Measurements from ENCODE around the gene TTLL10.
"Not testable (repeated sequence)": the region's sequence is repeated elsewhere in the genome, so short reads cannot be mapped to it uniquely, and the experiment has no call there.

TTLL10 gene

GRCh38 chr1:1141911-1142250 lies 31.8 kb upstream of the TTLL10 start:
- no peak for DNase-seq

GRCh38 chr1:1142352-1142751 lies 31.3 kb upstream of the TTLL10 start:
- not testable (repeated sequence) for DNase-seq

- DNase-seq, result no peak
These were observed 30.8 kb upstream of the TTLL10 start for GRCh38 chr1:1142844-1143243.

DNA sequence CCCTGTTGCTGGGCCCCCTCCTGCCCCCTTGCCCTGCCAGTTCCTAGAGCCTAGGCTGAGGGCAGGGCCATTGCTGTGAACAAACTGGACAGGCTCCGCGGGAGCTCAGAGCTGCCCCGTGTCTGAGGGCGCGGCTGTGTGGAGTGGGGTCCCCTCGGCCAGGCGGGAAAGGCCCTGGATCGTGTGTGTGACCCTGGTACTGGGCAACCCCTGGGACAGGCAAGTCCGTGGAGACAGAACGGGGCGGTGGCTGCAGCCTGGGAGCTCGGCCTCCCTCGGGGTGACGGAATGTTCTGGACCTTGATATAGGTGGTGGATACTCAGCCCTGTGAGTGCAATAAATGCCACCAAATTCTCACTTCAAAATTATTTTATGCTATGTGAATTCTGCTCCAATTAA lies 30.0 kb upstream of the TTLL10 start:
- DNase-seq, result no peak

DNA sequence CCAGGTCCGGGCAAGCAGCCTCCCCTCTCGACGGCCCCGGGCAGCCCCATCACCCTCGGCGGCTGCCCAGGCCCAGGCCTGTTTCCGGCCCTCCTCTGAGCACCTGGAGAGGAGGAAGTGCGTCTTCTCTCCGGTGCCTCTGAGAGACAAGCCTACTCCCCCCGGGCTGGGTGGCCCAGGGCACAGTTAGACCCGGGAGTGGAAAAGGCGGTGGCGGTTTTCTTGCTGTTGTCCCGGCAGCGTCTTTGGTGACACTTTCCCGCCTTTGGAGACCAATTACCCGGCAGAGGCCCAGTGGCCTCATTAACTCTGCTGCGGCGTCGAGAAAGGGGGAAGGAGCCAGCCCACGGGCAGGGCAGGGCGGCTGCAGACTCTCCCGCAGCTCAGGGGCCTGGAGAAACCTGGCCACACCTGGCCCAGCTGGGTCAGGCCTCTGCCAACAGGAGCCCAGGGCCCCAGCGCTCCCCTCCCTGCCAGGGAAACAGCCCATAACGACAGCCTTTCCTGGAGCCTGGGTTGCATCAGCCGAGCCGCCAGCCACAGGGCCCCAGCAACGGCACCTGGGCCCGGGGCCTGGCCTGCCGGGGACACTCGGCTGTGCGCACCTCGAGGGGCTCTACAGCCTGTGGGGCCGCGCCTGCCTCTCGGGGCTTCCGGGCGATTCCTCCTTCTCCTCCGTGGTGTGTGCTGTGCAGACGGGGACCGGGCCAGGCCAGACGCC lies 29.4 kb upstream of the TTLL10 start:
- DNase-seq, result peak; percentile 64

- DNase-seq, result no peak
These were observed 28.7 kb upstream of the TTLL10 start for GRCh38 chr1:1144843-1145546.

- DNase-seq, result no peak
These were observed 28.1 kb upstream of the TTLL10 start for GRCh38 chr1:1145547-1145914.

DNA sequence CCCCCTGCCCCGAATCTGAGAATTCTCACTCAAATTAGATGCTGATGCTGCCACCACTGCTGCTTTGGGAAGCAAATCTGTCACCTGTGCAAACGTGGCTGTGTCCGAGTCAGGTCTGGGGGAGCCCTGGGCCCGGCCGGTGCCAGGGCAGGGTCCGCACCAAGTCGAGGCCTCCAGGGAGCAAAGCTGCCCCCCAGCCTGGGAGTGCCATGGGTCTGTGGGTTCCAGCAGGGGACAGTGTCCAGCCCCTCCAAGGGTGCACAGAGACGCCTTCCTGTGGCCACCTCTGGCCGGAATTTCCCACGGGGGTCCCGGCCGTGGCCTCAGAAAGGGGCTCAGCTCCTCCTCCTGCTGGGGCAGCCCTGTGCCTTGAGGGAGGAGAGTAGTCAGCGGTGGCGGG lies 27.7 kb upstream of the TTLL10 start:
- DNase-seq, result no peak

GRCh38 chr1:1146596-1146995 lies 27.1 kb upstream of the TTLL10 start:
- no peak for DNase-seq

GRCh38 chr1:1148061-1148460 lies 25.6 kb upstream of the TTLL10 start:
- no peak for DNase-seq

DNA sequence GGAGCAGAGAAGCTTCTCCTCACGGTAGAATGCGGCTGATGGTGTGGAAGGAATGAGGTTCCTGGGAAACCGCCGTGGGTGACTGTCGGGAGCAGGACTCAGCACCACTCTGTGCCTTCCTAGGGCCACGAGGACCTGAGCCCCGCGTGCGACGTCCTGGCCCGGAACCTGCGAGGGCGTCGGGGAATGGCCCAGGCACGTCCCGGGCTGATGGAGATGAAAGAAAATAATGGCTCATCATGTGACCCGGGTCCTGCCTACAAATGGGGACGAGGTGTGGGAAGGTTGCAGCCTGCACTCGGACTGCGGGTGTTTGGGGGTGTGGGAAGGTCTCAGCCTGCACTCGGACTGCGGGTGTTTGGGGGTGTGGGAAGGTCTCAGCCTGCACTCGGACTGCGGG lies 25.1 kb upstream of the TTLL10 start:
- DNase-seq, result no peak

- no peak for DNase-seq
These were observed 24.3 kb upstream of the TTLL10 start for GRCh38 chr1:1149416-1149815.

- no peak for DNase-seq
These were observed 23.6 kb upstream of the TTLL10 start for GRCh38 chr1:1150100-1150499.

GRCh38 chr1:1151306-1151705 lies 22.4 kb upstream of the TTLL10 start:
- DNase-seq, result no peak

GRCh38 chr1:1152431-1152830 lies 21.2 kb upstream of the TTLL10 start:
- DNase-seq, result not testable (repeated sequence)

- not testable (repeated sequence) for DNase-seq
These were observed 20.5 kb upstream of the TTLL10 start for GRCh38 chr1:1153215-1153614.

GRCh38 chr1:1153874-1154273 lies 19.8 kb upstream of the TTLL10 start:
- DNase-seq, result no peak

DNA sequence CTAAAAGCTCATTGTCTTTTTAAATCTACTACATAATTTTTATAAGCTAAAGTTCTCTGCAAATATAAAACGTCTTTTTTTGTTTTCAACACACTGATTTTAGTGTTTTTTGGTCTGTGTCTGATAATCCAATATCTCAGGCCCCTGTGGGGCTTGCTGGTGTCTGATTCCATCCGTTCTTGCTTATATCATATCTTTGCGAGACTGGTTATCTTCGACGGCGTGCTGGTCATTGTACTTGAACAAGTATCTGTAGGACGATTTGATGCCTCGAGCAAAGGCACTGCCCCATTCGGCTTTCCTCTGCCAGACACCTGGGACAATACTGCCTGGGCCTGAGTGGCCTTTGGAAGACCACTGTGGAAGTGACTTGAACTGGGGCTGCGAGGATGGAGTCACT lies 18.4 kb upstream of the TTLL10 start:
- no peak for DNase-seq

DNA sequence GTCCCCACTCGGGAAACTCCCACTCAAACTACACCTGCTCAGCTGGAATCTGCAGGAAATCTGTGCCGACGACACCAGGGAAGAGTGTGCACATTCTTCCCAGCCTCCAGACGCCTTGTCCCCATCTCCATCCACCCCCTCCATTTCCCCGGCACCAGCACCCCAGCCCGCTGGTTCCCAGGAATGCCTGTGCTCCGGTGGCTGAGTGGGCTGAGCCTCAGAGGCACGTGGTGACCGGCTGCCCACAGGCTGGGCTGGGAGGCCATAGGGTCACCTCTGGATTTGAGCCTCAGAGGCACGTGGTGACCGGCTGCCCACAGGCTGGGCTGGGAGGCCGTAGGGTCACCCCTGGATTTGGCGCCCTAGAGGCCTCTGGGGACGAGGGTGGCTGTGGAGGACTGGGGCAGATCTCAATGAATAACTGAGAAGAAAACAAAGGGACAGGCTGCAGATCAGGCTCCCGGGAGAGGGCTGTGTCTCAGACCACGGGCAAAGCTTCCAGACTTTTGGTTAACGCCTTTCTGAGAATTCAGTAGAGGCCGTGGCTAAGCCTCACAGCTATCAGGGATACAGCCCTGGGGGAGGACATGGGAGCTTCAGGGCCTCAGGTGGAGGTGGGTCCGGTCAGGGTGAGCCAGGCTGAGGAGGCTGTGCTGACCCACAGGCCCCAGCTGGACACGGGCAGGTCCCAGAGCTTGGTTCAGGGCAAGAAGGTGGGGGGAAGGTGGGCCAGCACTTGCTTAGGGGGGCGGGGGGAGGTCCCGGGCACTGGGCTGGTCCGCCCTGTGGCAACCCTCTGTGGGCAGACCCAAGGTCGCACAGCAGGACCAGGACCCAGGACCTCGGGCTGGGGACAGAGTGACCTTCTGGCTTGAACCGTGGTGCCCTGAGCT lies 17.3 kb upstream of the TTLL10 start:
- DNase-seq, result no peak

- DNase-seq, result no peak
These were observed 16.7 kb upstream of the TTLL10 start for GRCh38 chr1:1157033-1157365.

DNA sequence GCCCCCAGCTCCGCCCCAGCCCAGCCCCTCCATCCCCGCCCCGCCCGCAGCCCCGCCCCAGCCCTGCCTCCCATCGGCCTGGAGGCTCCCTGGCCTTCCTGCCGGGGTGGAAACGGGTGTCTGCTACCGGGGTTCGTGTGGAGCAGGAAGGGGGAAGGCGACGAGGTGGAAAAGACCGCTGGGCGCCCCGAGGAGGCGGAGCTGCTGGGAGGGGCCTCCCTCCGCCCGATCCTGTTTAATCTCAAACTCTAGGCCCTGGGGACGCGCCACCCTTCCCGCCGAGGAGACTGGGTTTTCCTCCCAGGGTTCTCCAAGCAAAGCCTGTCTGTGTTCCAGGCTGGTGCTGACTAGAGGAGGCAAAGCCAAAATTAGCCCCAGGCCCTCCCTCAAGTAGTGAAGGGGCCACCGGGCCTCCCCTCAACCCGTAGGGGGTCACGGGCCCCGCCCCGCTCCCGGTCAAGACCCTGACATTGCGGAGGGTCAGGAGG lies 16.2 kb upstream of the TTLL10 start:
- DNase-seq, result peak; percentile 62

DNA sequence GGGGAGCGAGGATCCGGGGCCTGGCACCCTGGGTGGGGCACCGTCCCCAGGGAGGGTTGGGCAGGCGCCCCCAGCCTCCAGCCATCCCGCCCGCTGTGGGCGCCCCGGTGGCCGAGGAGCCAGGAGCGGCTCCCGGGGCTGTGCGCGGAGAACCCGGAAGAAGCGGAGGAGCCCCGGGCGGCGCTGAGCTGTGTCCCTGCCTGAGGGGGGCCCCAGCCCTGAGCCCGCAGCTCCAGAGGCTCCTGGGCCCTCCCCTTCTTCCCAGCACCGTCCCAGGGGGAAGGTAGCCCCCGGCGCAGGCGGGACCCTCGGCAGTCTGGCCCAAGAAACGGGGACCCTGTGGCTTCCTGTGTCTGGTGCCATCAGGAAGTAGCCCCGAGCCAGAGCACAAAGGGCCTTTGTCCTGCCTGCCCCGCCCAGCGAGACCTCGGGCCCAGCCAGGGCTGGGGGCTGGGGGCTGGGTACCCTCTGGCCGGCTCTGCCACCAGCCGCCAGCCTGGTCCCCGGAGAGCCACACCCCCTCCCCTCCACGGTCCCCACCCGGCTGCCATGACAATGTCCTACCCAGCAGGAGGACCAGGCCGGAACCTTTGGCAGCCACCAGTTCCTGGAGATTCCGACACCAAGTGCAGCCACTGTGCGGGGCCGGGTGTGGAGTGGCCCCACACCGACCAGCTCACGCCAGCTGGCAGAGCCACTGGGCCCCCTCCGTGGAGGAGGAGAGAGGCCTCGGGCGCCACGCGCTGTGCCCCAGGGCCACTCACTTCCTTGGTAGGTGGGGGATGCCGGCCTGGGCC lies 15.6 kb upstream of the TTLL10 start:
- DNase-seq, result peak; percentile 65
